ENCODE measurements around the gene HS3ST1.
"Not testable (repeated sequence)": the region's sequence is repeated elsewhere in the genome, so short reads cannot be mapped to it uniquely, and the experiment has no call there.

The HS3ST1 gene

GRCh38 chr4:11402192-11402591, 26.5 kb downstream of the HS3ST1 start:
- DNase-seq (ENCODE audit: low read depth in 2 of 2) = no peak

DNA sequence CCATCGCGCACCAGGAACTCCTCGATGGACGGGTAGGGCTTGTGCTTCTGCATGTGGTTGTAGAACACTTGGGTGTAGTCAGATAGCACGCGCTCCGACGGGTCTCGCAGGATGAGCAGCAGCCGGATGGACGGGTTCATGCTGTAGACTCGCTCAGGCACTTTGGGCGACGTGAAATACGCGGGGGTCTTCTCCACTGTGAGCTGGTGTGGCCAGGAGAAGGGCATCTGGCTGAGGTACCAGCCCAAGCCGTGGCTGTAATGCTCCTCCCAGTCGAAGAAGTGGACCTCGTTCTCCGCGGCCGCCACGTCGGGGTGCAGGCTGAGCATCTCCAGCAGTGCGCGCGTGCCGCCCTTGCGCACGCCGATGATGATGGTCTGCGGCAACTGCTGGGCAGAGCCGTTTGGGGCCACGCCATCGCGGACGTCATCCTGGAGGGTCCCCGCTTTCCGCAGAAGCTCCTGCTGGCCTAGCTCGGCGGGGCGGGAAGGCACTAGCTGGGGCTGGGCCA, 29.2 kb downstream of the HS3ST1 start:
- no peak for DNase-seq (ENCODE audit: low read depth in 2 of 2)

DNA sequence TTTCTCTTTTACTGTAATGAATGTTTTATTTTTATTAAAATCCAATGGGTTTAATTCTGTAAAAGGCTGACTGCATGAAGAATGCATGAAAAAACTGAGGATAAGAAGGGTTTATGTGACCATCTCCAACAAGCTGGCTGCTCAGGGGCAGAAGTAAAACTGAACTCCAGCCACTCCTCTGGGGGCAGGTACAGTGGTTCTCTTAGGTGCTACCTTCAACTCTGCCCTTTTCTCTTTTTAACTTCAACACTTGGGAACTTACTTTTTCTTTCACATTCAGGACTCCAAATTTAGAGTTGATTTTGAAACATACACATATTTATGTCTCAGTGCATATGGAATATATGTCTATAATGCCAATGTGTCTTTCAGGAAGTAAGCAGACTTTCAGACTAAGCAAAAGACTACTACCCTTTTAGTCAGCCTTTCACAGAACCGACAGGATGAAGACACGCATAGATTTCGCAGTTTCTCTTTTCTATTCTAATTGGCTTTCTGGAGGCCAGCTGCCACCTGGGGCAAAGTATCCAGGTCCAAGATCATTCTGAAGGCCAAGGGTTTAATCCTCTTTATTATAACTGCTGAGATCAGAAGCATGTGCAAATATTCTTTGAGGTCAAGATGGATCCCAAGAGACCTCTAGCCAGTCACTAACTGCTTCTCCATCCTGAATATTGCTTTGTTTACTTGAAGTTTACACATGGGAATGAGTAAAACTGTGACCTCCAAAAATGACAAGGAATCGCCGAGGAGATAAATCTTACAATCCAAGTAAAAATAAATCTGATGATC, 30.7 kb downstream of the HS3ST1 start:
- no peak for DNase-seq (ENCODE audit: low read depth in 2 of 2)

DNA sequence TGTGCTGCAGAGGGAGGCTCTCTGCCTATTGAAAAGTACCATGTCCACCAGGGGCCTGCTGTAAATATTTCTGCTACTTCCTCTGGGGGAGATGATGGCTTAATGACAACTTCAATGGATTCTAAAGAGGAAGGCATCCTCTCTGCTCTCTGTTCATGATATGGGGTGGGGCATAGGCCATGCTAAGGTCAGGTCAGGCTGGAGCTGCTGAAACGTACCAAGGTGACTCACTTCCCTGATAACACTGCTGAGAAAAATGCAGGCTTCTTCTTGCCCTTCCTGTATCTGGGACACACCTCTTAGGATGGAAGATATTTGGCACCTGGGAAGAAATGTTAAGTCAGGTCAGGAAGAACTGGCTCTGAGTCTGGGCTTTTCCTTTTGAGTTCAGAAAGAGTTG, 31.5 kb downstream of the HS3ST1 start:
- no peak for DNase-seq (ENCODE audit: low read depth in 2 of 2)

- no peak for DNase-seq (ENCODE audit: low read depth in 2 of 2)
These were observed 35.1 kb downstream of the HS3ST1 start for GRCh38 chr4:11393551-11393950.

DNA sequence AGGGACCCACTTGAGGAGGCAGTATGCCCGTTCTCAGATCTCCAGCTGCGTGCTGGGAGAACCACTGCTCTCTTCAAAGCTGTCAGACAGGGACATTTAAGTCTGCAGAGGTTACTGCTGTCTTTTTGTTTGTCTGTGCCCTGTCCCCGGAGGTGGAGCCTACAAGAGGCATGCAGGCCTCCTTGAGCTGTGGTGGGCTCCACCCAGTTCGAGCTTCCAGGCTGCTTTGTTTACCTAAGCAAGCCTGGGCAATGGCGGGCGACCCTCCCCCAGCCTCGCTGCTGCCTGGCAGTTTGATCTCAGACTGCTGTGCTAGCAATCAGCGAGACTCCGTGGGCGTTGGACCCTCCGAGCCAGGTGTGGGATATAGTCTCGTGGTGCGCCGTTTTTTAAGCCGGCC, 44.6 kb downstream of the HS3ST1 start:
- not testable (repeated sequence) for DNase-seq (ENCODE audit: low read depth in 2 of 2)

- DNase-seq (ENCODE audit: low read depth in 2 of 2) = no peak
These were observed 52.1 kb downstream of the HS3ST1 start for GRCh38 chr4:11376571-11376970.

DNA sequence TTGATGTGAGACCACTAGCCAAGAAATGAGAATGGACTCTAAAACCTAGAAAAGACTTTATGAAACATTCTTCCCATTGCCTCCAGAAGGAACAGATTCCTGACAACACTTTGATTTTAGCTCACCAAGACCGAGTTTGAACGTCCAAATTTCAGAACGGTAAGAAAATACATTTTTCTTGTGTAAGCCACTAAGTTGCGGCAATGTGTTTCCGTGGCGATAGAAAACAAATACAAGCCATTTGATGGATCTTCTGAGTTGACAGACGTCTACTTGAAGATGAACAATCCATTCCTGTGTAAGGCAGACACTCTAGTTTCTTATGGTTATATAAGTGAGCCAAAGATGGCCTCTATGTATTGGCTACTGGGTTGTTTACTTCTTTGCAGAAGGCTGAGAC, 52.5 kb downstream of the HS3ST1 start:
- no peak for DNase-seq (ENCODE audit: low read depth in 2 of 2)

DNA sequence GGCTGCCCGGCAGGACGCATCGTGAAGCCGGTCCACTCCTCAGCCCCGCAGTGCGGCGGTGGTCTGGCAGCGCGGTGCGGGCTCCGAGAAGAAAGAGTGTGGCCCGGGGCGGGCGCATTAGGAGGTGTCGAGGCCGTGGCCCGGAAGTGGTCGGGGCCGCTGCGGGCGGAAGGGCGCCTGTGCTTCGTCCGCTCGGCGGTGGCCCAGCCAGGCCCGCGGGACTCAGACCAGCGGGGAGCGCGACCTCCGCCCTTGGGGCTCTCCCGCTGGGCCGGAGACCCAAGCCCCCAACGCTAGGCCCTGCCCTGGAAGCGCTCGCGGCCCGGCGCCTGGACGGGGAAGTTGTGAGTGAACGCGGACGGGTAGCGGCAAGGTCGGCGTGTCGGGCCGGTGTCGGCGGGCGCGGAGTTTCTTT, 60.0 kb downstream of the HS3ST1 start:
- no peak for DNase-seq (ENCODE audit: low read depth in 2 of 2)

GRCh38 chr4:11367371-11367770, 61.3 kb downstream of the HS3ST1 start:
- DNase-seq (ENCODE audit: low read depth in 2 of 2) = no peak

DNA sequence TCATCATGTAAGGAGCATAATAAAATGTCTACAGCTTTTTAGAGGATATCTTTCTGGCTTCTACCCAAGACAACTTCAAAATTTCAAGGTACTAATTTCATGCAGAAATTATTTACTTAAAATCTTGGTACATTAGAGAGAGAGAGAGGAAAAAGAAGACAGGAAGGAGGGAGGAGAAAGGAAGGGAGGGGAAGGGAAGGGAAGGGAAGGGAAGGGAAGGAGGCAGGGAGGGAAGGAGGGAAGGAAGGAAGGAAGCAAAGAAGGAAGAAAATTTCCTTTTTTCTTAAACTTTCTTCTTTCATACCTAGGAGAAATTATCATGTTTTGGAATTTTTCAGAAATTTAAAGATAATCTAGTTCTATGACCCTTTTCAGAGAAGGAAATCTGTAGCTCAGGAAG, 61.8 kb downstream of the HS3ST1 start:
- no peak for DNase-seq (ENCODE audit: low read depth in 2 of 2)

DNA sequence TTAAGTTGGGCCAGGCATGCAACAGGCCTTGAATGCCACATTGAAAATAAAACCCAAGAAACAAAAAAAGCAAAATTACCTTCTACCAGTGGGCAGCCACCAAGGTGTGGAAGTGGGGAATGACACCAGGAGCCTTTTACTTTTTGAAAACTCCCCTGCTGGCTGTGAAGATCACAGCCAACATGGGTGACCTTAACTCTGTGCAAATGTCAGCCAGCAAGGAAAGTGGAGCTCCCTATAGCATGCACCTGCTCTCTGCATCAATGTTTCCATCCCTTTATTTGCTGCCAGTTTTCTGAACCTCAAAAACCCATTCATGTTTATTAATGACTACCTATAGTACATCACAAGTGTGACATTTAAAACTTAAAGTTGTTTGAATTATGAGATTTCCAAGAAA, 63.7 kb downstream of the HS3ST1 start:
- DNase-seq (ENCODE audit: low read depth in 2 of 2) = no peak

DNA sequence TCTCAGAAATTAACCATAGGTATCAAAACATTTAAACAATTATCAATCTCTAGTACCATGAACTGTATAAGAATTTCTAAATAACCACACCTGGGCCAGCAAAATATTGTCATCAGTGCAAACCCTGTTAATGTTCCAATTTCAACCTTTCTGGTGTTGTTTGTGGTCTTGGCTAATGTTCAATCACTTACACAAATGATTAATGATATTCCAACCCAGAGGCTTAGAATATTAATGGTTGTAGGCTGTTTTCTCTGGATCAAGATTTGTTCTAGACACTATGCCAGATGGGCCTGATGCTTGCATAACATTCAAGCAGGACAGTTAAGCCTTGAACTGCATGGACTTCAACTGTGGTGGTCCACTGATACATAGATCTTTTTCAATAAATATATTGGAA, 69.1 kb downstream of the HS3ST1 start:
- DNase-seq (ENCODE audit: low read depth in 2 of 2) = no peak

GRCh38 chr4:11355226-11355625, 73.5 kb downstream of the HS3ST1 start:
- DNase-seq (ENCODE audit: low read depth in 2 of 2) = no peak

GRCh38 chr4:11354531-11354930, 74.2 kb downstream of the HS3ST1 start:
- DNase-seq (ENCODE audit: low read depth in 2 of 2) = no peak

DNA sequence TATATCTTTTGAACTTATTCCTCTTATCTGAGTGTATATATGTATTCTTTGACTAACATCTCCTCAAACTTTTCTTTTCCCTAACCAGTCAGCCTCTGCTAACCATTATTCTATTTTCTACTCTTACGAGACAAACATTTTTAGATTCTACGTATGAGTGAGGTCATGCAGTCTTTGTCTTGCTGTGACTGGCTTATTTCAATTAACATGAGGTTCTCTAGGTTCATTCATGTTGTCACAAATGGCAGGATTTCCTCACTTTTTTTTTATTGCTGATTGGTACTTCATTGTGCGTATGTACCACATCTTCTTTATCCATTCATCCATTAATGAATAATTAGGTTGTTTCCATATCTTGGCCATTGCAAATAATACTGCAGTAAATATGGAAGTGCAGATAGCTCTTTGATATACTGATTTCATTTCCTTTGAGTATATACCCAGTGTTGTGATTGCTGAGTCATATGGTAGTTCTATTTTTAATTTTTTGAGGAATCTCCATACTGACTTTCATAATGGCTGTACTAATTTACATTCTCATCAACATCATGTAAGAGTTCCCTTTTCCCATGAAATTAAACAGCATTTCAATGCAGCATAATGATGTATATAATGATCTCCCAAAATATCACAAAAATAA, 80.1 kb downstream of the HS3ST1 start:
- no peak for DNase-seq (ENCODE audit: low read depth in 2 of 2)

GRCh38 chr4:11344916-11345315, 83.8 kb downstream of the HS3ST1 start:
- no peak for DNase-seq (ENCODE audit: low read depth in 2 of 2)

GRCh38 chr4:11343536-11343935, 85.2 kb downstream of the HS3ST1 start:
- no peak for DNase-seq (ENCODE audit: low read depth in 2 of 2)

All from activated CD8-positive, alpha-beta memory T cell treated with anti-CD3 and anti-CD28 coated beads for 4 hours (primary cell).